ENCODE data around the gene APOA5. TPM values are rescaled to one million over a fixed set of nuclear protein-coding genes. Genes with fewer than 3 reads are reported as not detected.
A peak's percentile ranks its signal among the peaks of the same experiment; 100 is the strongest.

The APOA5 gene
- total and polyA plus RNA-seq, 9 of the 15 experiments (the other 6 are each of a cell fraction or from before 2014, with no cell fraction given): not detected

GRCh38 chr11:116778556-116778955 lies 13.1 kb downstream of the APOA5 start:
- no peaks in the 10 kb centered on the region for H3K27me3 ChIP-seq (ENCODE audit: control insufficient read depth in 2 of 2, insufficient read depth in 2 of 2, low read length in 2 of 2)
- intact Hi-C loops (cut with micrococcal nuclease) (no loop called here), in situ Hi-C loops (cut with MboI) (no loop called here)
- TF ChIP-seq SOX6 (IDR thresholded peaks at IDR 0.05) (no peak), RBBP5 (IDR thresholded peaks at IDR 0.05; ENCODE audit: borderline replicate concordance, insufficient read depth, low read length, poor library complexity, severe bottlenecking) (no peak), ID3 (CRISPR knock-in tag; IDR thresholded peaks at IDR 0.05) (no peak), ID3 (tag; IDR thresholded peaks at IDR 0.05) (no peak), JUND (IDR thresholded peaks at IDR 0.05; ENCODE audit: borderline replicate concordance, low read depth, low read length) (no peak), JUND (tag; IDR thresholded peaks at IDR 0.05; ENCODE audit: borderline replicate concordance, low read depth, low read length) (no peak), USF1 (CRISPR knock-in tag; IDR thresholded peaks at IDR 0.05) (no peak), ZNF41 (CRISPR knock-in tag; conservative IDR thresholded peaks at IDR 0.05) (no peak), SMAD3 (CRISPR knock-in tag; conservative IDR thresholded peaks at IDR 0.05) (no peak), TAF1 (IDR thresholded peaks at IDR 0.05; ENCODE audit: control insufficient read depth, extremely low read depth, insufficient read depth, low read length, severe bottlenecking) (no peak), NCOA1 (IDR thresholded peaks at IDR 0.05; ENCODE audit: low read depth) (no peak)
- H4K20me1 ChIP-seq (replicated peaks; ENCODE audit: control insufficient read depth, insufficient read depth, low read length): peaks cover 5% of the 10 kb centered on the region; the same call in 1 of the 2 replicates
- BruUV-seq (replicated peaks): TSS peak; percentile 20
- peaks cover 6% of the 10 kb centered on the region for H3K9me1 ChIP-seq (ENCODE audit: control insufficient read depth, insufficient read depth, low read length)
- FAIRE-seq: no peak
- DNase-seq (ENCODE audit: extremely low read depth in 1 of 4, low spot score in 3 of 4): no peak
- H2AFZ ChIP-seq (ENCODE audit: low read depth, low read length): no peak overlapping the region
- 98% methylated on average over 4 of the region's 4 CpGs for WGBS (ENCODE audit: insufficient coverage, low coverage, missing lambda C conversion rate)
- H3K27ac ChIP-seq (ENCODE audit: extremely low read depth, low read depth, low read length): no peak overlapping the region
- H3K79me2 ChIP-seq (ENCODE audit: control insufficient read depth, insufficient read depth, low read length): no peaks in the 10 kb centered on the region; the same call in 2 of the 3 replicates
- no peak overlapping the region for H3K4me3 ChIP-seq
- H3K9ac ChIP-seq (ENCODE audit: insufficient read depth in 1 of 2, low read depth in 2 of 2, low read length in 2 of 2): no peak overlapping the region
- ChIA-PET POLR2A (interaction anchor here (2.5 kb wide), 1 partner anchor 9 kb away, joined by 15 read pairs; the partner anchor contains the start of gene ZPR1), CTCF (ENCODE audit: low intra/inter-chr PET ratio) (no interaction called here)
- no peak for ATAC-seq
- H3K4me1 ChIP-seq (replicated peaks in 1 of 2; ENCODE audit: control insufficient read depth in 2 of 2, insufficient read depth in 2 of 2, low read length in 2 of 2): peaks cover 5 to 32% of the 10 kb centered on the region in 2 experiments; a peak in 3 of 5 replicates
- no peaks in the 10 kb centered on the region for H3K9me3 ChIP-seq (replicated peaks; ENCODE audit: control insufficient read depth, insufficient read depth, low read depth, low read length)
- peaks cover 72% of the 10 kb centered on the region for H3K36me3 ChIP-seq (ENCODE audit: control insufficient read depth, insufficient read depth, low read length)
- H3K4me2 ChIP-seq (ENCODE audit: insufficient read depth, low read length): no peak overlapping the region

Data from K562 (cell line).